ENCODE measurements around the gene DDOST.

DDOST gene

DNA sequence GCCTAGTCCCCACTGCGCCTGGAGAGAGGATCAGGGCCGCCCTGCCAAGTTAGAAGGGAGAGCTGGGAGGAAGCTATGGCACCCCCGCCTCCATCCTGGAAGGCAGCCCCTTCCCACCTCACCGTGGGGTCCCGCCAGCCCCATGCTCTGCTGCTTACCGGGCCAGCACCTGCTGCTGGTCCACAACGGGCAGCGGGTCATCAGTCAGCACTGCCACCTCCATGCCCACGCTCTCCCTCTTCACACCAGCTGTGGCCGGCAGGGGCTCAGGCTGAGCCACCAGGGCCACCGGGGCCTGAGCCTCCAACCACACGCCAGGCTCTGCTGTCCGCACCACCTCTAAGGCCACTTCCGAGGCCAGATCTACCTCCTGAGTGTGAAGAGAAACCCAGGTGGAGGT is 23.5 kb upstream of the DDOST start:
- Histone ChIP-seq H3K4me1 (ENCODE audit: control insufficient read depth, insufficient read depth, low read depth, low read length) (no peaks in the 10 kb centered on the region), H3K9me3 (ENCODE audit: control insufficient read depth, low read length) (no peaks in the 10 kb centered on the region), H2BK12ac (ENCODE audit: low read length in 2 of 2) (no peak overlapping the region), H3K23ac (ENCODE audit: low read length in 2 of 2) (no peak overlapping the region), H4K8ac (ENCODE audit: low read length) (no peak overlapping the region), H3K27me3 (ENCODE audit: control insufficient read depth in 1 of 2, insufficient read depth in 1 of 2, low read length in 2 of 2) (peaks cover 0 to 3% of the 10 kb centered on the region in 2 experiments), H3K79me1 (replicated peaks; ENCODE audit: low read length, poor library complexity, severe bottlenecking) (no peaks in the 10 kb centered on the region), H4K91ac (ENCODE audit: low read length) (no peak overlapping the region), H2BK5ac (ENCODE audit: low read depth, low read length, poor library complexity, severe bottlenecking) (no peak overlapping the region), H3K27ac (ENCODE audit: low read length, poor library complexity, severe bottlenecking) (no peak overlapping the region), H3K36me3 (ENCODE audit: control insufficient read depth in 1 of 2, insufficient read depth in 2 of 2, low read depth in 1 of 2, low read length in 2 of 2) (peaks cover 0 to 5% of the 10 kb centered on the region in 2 experiments), H3K18ac (ENCODE audit: low read depth in 1 of 2, low read length in 2 of 2) (no peak overlapping the region), H2AFZ (ENCODE audit: low read depth, low read length) (no peak overlapping the region), H2BK15ac (ENCODE audit: low read depth, poor library complexity, severe bottlenecking) (no peak overlapping the region), H3K4me2 (ENCODE audit: low read length, poor library complexity, severe bottlenecking) (no peak overlapping the region), H2BK120ac (ENCODE audit: low read depth, low read length) (no peak overlapping the region), H3K9ac (ENCODE audit: low read length) (no peak overlapping the region), H3K14ac (ENCODE audit: low read length in 2 of 2) (no peak overlapping the region), H3K4me3 (ENCODE audit: insufficient read depth in 1 of 2, low read depth in 1 of 2, low read length in 2 of 2) (no peak overlapping the region), H2AK5ac (ENCODE audit: low read length, severe bottlenecking) (no peak overlapping the region), H3K4ac (ENCODE audit: low read depth in 1 of 2, low read length in 2 of 2) (no peak overlapping the region)
- WGBS = 91% methylated on average over 14 of the region's 14 CpGs
- DNase-seq = no peak

DNA sequence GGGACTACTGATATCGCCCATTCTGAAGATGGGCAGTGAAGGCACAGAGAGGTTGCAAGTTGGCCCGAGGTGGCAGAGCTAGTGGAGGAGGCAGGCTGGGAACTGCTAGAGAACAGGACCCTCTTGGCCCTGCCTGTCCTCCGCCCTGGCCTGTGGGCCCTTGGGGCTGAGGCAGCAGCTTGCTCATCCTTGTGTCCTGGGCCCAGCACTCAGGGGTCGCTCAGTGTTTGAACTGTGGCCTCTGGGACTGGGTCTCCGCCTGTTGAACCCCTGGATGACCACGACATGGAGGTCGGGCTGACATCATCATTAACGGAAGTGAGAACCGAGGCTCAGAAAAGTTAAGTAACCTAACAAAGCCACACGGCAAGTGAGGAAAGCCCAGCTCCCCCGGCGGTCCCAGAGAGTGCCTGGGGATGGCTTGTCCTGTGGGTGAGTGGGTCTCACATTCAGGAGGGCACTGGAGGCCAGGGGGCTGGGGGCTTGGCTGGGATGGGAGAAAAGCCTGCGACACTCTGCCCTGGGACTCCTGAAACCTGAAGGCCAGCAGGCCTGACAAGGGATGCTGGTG is 23.0 kb upstream of the DDOST start:
- Histone ChIP-seq H3K18ac (ENCODE audit: low read depth in 1 of 2, low read length in 2 of 2) (no peak overlapping the region), H3K79me1 (replicated peaks; ENCODE audit: low read length, poor library complexity, severe bottlenecking) (no peaks in the 10 kb centered on the region), H3K27me3 (ENCODE audit: control insufficient read depth in 1 of 2, insufficient read depth in 1 of 2, low read length in 2 of 2) (peaks cover 0 to 3% of the 10 kb centered on the region in 2 experiments), H2AK5ac (ENCODE audit: low read length, severe bottlenecking) (no peak overlapping the region), H2BK12ac (ENCODE audit: low read length in 2 of 2) (no peak overlapping the region), H2BK15ac (ENCODE audit: low read depth, poor library complexity, severe bottlenecking) (no peak overlapping the region), H3K36me3 (ENCODE audit: control insufficient read depth in 1 of 2, insufficient read depth in 2 of 2, low read depth in 1 of 2, low read length in 2 of 2) (peaks cover 0 to 5% of the 10 kb centered on the region in 2 experiments), H3K9me3 (ENCODE audit: control insufficient read depth, low read length) (no peaks in the 10 kb centered on the region), H2BK120ac (ENCODE audit: low read depth, low read length) (no peak overlapping the region), H3K4ac (ENCODE audit: low read depth in 1 of 2, low read length in 2 of 2) (no peak overlapping the region), H3K4me2 (ENCODE audit: low read length, poor library complexity, severe bottlenecking) (no peak overlapping the region), H2AFZ (ENCODE audit: low read depth, low read length) (no peak overlapping the region), H3K4me3 (ENCODE audit: insufficient read depth in 1 of 2, low read depth in 1 of 2, low read length in 2 of 2) (no peak overlapping the region), H3K23ac (ENCODE audit: low read length in 2 of 2) (no peak overlapping the region), H3K4me1 (ENCODE audit: control insufficient read depth, insufficient read depth, low read depth, low read length) (no peaks in the 10 kb centered on the region), H4K8ac (ENCODE audit: low read length) (no peak overlapping the region), H3K14ac (ENCODE audit: low read length in 2 of 2) (no peak overlapping the region), H3K9ac (ENCODE audit: low read length) (no peak overlapping the region), H4K91ac (ENCODE audit: low read length) (no peak overlapping the region), H3K27ac (ENCODE audit: low read length, poor library complexity, severe bottlenecking) (no peak overlapping the region), H2BK5ac (ENCODE audit: low read depth, low read length, poor library complexity, severe bottlenecking) (no peak overlapping the region)
- DNase-seq = no peak
- 85% methylated on average over 13 of the region's 13 CpGs for WGBS

DNA sequence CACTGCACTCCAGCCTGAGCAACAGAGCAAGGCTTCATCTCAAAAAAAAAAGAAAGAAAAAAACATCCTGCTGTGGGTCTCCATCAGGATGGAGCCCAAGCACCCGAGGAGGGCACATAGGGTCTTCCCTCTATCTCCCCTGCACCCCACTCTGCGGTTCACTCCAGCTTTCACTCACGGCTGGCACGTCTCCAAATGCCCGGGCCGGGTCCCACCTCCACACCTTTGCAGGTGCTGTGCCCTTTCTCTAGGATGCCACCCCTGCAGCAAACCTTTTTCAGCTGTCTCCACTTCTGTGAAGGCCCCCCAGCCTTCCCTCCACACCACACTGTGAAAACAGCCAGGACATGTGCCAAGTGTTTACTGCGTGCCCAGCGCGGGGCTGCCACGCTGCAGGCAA is 22.4 kb upstream of the DDOST start:
- Histone ChIP-seq H3K4me3 (ENCODE audit: insufficient read depth in 1 of 2, low read depth in 1 of 2, low read length in 2 of 2) (no peak overlapping the region), H3K79me1 (replicated peaks; ENCODE audit: low read length, poor library complexity, severe bottlenecking) (no peaks in the 10 kb centered on the region), H2BK120ac (ENCODE audit: low read depth, low read length) (no peak overlapping the region), H3K36me3 (ENCODE audit: control insufficient read depth in 1 of 2, insufficient read depth in 2 of 2, low read depth in 1 of 2, low read length in 2 of 2) (peaks cover 0 to 5% of the 10 kb centered on the region in 2 experiments), H3K23ac (ENCODE audit: low read length in 2 of 2) (no peak overlapping the region), H3K4me2 (ENCODE audit: low read length, poor library complexity, severe bottlenecking) (no peak overlapping the region), H3K14ac (ENCODE audit: low read length in 2 of 2) (no peak overlapping the region), H3K9me3 (ENCODE audit: control insufficient read depth, low read length) (no peaks in the 10 kb centered on the region), H3K9ac (ENCODE audit: low read length) (no peak overlapping the region), H3K4me1 (ENCODE audit: control insufficient read depth, insufficient read depth, low read depth, low read length) (no peaks in the 10 kb centered on the region), H3K27me3 (ENCODE audit: control insufficient read depth in 1 of 2, insufficient read depth in 1 of 2, low read length in 2 of 2) (peaks cover 0 to 5% of the 10 kb centered on the region in 2 experiments), H3K18ac (ENCODE audit: low read depth in 1 of 2, low read length in 2 of 2) (no peak overlapping the region), H3K27ac (ENCODE audit: low read length, poor library complexity, severe bottlenecking) (no peak overlapping the region), H2BK5ac (ENCODE audit: low read depth, low read length, poor library complexity, severe bottlenecking) (no peak overlapping the region), H2BK15ac (ENCODE audit: low read depth, poor library complexity, severe bottlenecking) (no peak overlapping the region), H4K8ac (ENCODE audit: low read length) (no peak overlapping the region), H2AFZ (ENCODE audit: low read depth, low read length) (no peak overlapping the region), H3K4ac (ENCODE audit: low read depth in 1 of 2, low read length in 2 of 2) (no peak overlapping the region), H2AK5ac (ENCODE audit: low read length, severe bottlenecking) (no peak overlapping the region), H4K91ac (ENCODE audit: low read length) (no peak overlapping the region), H2BK12ac (ENCODE audit: low read length in 2 of 2) (no peak overlapping the region)
- DNase-seq = no peak
- WGBS = 97% methylated on average over 7 of the region's 10 CpGs

DNA sequence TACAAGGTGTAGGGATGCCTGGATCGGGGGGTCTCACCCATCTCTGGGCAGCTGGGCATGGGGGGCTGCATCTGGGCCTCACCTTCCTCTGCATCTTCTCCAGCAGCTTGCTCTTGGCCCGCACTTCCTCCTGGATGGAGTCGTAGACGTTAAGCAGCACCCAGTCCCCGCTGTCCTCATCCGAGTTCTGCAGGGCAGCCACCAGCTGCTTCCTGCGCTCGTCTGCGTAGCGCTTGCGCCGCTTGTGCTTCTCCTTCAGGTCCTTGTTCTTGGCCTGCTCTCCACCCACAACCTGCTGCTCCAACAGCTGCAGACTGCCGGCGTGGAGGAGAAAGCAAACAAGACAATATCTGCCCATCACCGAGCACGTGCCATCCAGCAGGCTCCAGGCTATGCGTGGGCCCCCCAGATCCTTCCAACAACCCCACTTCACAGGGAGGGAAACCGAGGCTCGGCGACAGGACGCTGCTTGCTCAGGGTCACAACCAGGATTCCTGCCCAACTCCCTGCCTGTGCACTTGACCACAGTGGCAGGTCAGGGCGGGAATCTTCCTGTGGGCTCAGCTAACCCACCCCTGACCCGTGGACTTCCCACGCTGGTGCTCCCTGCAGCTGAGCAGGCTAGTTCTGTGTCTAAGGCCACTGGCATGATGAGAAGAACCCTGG is 21.5 kb upstream of the DDOST start:
- Histone ChIP-seq H2BK15ac (ENCODE audit: low read depth, poor library complexity, severe bottlenecking) (peak overlapping the region; percentile 2), H3K27ac (ENCODE audit: low read length, poor library complexity, severe bottlenecking) (no peak overlapping the region), H3K27me3 (ENCODE audit: control insufficient read depth in 1 of 2, insufficient read depth in 1 of 2, low read length in 2 of 2) (peaks cover 0 to 8% of the 10 kb centered on the region in 2 experiments), H2BK12ac (ENCODE audit: low read length in 2 of 2) (no peak overlapping the region), H3K4me2 (ENCODE audit: low read length, poor library complexity, severe bottlenecking) (no peak overlapping the region), H3K14ac (ENCODE audit: low read length in 2 of 2) (no peak overlapping the region), H2BK120ac (ENCODE audit: low read depth, low read length) (no peak overlapping the region), H3K4me1 (ENCODE audit: control insufficient read depth, insufficient read depth, low read depth, low read length) (no peaks in the 10 kb centered on the region), H3K4ac (ENCODE audit: low read depth in 1 of 2, low read length in 2 of 2) (no peak overlapping the region), H4K8ac (ENCODE audit: low read length) (peak overlapping the region; percentile 12), H3K36me3 (ENCODE audit: control insufficient read depth in 1 of 2, insufficient read depth in 2 of 2, low read depth in 1 of 2, low read length in 2 of 2) (peaks cover 0 to 5% of the 10 kb centered on the region in 2 experiments), H4K91ac (ENCODE audit: low read length) (no peak overlapping the region), H3K79me1 (replicated peaks; ENCODE audit: low read length, poor library complexity, severe bottlenecking) (no peaks in the 10 kb centered on the region), H2BK5ac (ENCODE audit: low read depth, low read length, poor library complexity, severe bottlenecking) (no peak overlapping the region), H3K4me3 (ENCODE audit: insufficient read depth in 1 of 2, low read depth in 1 of 2, low read length in 2 of 2) (no peak overlapping the region), H3K9me3 (ENCODE audit: control insufficient read depth, low read length) (no peaks in the 10 kb centered on the region), H2AFZ (ENCODE audit: low read depth, low read length) (no peak overlapping the region), H3K23ac (ENCODE audit: low read length in 2 of 2) (no peak overlapping the region), H3K9ac (ENCODE audit: low read length) (no peak overlapping the region), H2AK5ac (ENCODE audit: low read length, severe bottlenecking) (no peak overlapping the region), H3K18ac (ENCODE audit: low read depth in 1 of 2, low read length in 2 of 2) (no peak overlapping the region)
- WGBS = 95% methylated on average over 24 of the region's 24 CpGs
- DNase-seq = no peak
